Measurements from ENCODE around the gene KCNK17. TPM values are rescaled to one million over a fixed set of nuclear protein-coding genes. Genes with fewer than 3 reads are reported as not detected.

Gene KCNK17
- total RNA-seq, 1 experiment from 2014 or later = not detected

DNA sequence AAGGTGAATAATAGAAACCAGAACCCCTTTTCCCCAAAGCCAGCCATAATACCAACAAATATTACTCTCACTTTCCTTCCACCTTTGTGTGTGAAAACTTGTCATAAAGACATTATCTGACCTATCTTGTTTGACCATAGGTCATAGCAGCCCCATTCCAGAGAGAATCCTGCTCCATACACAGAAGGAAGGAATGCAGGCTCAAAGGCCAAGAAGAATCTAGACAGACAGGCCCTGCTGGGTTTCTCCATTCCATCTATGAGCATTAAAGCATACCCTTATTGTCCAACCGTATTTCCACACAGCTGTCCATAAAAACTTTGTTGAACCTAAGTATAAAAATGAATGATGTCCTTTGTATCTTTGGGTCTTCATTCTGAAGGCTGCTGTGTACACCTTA, 44.3 kb downstream of the KCNK17 start:
- no peak overlapping the region for H3K27ac Mint-ChIP-seq (ENCODE audit: low read depth, unreplicated experiment)
- intact Hi-C loops (cut with micrococcal nuclease) = no loop called here
- POLR2A ChIA-PET = no interaction called here

DNA sequence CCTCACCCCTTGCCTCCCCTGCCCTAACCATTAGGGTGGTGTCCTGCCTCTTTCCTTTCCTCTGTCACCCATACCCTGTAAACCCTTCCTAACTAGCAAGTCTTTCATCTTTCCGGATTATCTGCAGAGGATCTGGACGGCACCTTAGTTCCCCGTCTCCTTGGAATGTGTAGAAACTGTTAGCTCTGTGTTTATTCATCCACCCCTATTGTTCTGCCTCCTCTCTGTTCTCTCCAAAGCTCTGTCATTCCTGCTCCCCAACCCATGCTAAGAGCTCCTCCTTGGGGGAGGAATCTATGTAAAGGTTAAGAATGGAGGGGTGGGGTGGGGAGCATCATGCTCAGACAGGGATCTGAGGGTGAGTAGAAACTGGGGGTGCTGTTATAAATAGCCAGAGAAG, 45.5 kb downstream of the KCNK17 start:
- ChIA-PET POLR2A (no interaction called here), CTCF (interaction anchor here (1.4 kb wide), 1 partner anchor 103 kb away, joined by 3 read pairs; no protein-coding TSS in a partner anchor)
- H3K27me3 Mint-ChIP-seq (ENCODE audit: insufficient read depth, unreplicated experiment) = no peaks in the 10 kb centered on the region
- H3K9me3 Mint-ChIP-seq (ENCODE audit: unreplicated experiment) = no peaks in the 10 kb centered on the region
- H3K4me3 Mint-ChIP-seq (ENCODE audit: unreplicated experiment) = no peak overlapping the region
- H3K27ac Mint-ChIP-seq (ENCODE audit: low read depth, unreplicated experiment) = no peak overlapping the region
- DNase-seq (ENCODE audit: unreplicated experiment) = no peak
- H3K4me1 Mint-ChIP-seq (ENCODE audit: insufficient read depth, unreplicated experiment) = no peaks in the 10 kb centered on the region
- TF ChIP-seq, protein P1, sequence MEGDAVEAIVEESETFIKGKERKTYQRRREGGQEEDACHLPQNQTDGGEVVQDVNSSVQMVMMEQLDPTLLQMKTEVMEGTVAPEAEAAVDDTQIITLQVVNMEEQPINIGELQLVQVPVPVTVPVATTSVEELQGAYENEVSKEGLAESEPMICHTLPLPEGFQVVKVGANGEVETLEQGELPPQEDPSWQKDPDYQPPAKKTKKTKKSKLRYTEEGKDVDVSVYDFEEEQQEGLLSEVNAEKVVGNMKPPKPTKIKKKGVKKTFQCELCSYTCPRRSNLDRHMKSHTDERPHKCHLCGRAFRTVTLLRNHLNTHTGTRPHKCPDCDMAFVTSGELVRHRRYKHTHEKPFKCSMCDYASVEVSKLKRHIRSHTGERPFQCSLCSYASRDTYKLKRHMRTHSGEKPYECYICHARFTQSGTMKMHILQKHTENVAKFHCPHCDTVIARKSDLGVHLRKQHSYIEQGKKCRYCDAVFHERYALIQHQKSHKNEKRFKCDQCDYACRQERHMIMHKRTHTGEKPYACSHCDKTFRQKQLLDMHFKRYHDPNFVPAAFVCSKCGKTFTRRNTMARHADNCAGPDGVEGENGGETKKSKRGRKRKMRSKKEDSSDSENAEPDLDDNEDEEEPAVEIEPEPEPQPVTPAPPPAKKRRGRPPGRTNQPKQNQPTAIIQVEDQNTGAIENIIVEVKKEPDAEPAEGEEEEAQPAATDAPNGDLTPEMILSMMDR (IDR thresholded peaks at IDR 0.05; ENCODE audit: unreplicated experiment) = no peak
- BruUV-seq (replicated peaks) = no TSS peak
- intact Hi-C loops (cut with micrococcal nuclease) = no loop called here
- no peaks in the 10 kb centered on the region for H3K36me3 Mint-ChIP-seq (ENCODE audit: insufficient read depth, unreplicated experiment)

More for the DNA sequence above, 44.3 kb downstream of the KCNK17 start:
- BruUV-seq (replicated peaks) = no TSS peak
- Mint-ChIP-seq H3K9me3 (ENCODE audit: unreplicated experiment) (no peaks in the 10 kb centered on the region), H3K4me1 (ENCODE audit: insufficient read depth, unreplicated experiment) (no peaks in the 10 kb centered on the region), H3K27me3 (ENCODE audit: insufficient read depth, unreplicated experiment) (no peaks in the 10 kb centered on the region), H3K36me3 (ENCODE audit: insufficient read depth, unreplicated experiment) (no peaks in the 10 kb centered on the region), H3K4me3 (ENCODE audit: unreplicated experiment) (no peak overlapping the region)
- DNase-seq (ENCODE audit: unreplicated experiment) = no peak
- TF ChIP-seq, protein P1 (IDR thresholded peaks at IDR 0.05; ENCODE audit: unreplicated experiment) = no peak
- CTCF ChIA-PET = no interaction called here

DNA sequence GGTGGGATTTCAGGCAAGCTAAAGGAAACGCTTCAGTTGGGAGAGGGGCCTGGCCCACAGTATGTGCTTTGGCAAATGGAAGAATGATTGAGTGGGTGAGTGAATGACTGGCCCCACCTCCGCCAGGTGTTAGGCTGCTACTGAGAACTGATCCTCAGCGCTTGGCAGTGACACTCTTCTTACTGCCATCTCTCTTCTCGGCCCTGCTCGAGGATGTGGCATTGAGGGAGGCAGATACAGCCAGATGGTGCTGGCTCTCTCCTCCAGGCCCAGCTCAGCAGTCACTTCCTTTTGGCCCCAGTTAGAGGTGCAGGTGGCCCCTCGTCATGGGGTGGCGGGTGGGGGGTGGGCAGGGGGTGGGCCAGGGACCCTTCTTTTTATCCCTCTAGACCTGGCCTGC, 46.0 kb downstream of the KCNK17 start:
- intact Hi-C loops (cut with micrococcal nuclease) = no loop called here
- CTCF ChIA-PET = interaction anchor here (0.8 to 1.4 kb wide), 2 partner anchors 42 to 102 kb away, joined by 3 to 4 read pairs; no protein-coding TSS in a partner anchor
- H3K36me3 Mint-ChIP-seq (ENCODE audit: insufficient read depth, unreplicated experiment) = no peaks in the 10 kb centered on the region
- no peaks in the 10 kb centered on the region for H3K9me3 Mint-ChIP-seq (ENCODE audit: unreplicated experiment)
- no TSS peak for BruUV-seq (replicated peaks)
- TF ChIP-seq, protein P1 (IDR thresholded peaks at IDR 0.05; ENCODE audit: unreplicated experiment) = no peak
- H3K27ac Mint-ChIP-seq (ENCODE audit: low read depth, unreplicated experiment) = no peak overlapping the region
- H3K4me3 Mint-ChIP-seq (ENCODE audit: unreplicated experiment) = no peak overlapping the region
- DNase-seq (ENCODE audit: unreplicated experiment) = no peak
- H3K4me1 Mint-ChIP-seq (ENCODE audit: insufficient read depth, unreplicated experiment) = no peaks in the 10 kb centered on the region
- POLR2A ChIA-PET = no interaction called here
- no peaks in the 10 kb centered on the region for H3K27me3 Mint-ChIP-seq (ENCODE audit: insufficient read depth, unreplicated experiment)

DNA sequence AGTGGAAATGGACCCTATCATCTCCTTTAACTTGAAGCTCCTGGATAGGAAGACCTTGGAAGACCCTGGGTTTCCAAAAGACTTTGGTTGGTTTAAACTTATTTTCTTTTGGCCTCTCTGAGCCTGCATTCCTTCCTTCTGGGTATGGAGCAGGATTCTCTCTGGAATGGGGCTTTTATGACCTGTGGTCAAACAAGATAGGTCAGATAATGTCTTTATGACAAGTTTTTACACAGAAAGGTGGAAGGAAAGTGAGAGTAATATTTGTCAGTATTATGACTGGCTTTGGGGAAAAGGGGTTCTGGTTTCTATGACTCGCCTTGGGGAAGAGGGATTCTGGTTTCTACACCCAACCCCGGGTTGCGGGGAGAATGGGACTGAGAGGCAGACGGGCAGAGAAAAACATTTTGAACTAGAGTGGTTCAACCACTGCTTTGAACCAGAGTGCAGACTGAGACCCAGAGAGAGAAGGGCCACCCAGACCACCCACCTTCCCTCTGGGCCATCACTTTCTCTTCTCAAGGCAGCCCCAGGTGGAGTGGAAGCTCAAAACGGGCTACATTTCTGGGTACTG, 47.4 kb downstream of the KCNK17 start:
- Mint-ChIP-seq H3K4me1 (ENCODE audit: insufficient read depth, unreplicated experiment) (no peaks in the 10 kb centered on the region), H3K9me3 (ENCODE audit: unreplicated experiment) (no peaks in the 10 kb centered on the region), H3K27me3 (ENCODE audit: insufficient read depth, unreplicated experiment) (no peaks in the 10 kb centered on the region), H3K27ac (ENCODE audit: low read depth, unreplicated experiment) (no peak overlapping the region), H3K36me3 (ENCODE audit: insufficient read depth, unreplicated experiment) (no peaks in the 10 kb centered on the region), H3K4me3 (ENCODE audit: unreplicated experiment) (no peak overlapping the region)
- no TSS peak for BruUV-seq (replicated peaks)
- intact Hi-C loops (cut with micrococcal nuclease) = no loop called here
- POLR2A ChIA-PET = no interaction called here
- TF ChIP-seq, protein P1 (IDR thresholded peaks at IDR 0.05; ENCODE audit: unreplicated experiment) = no peak
- DNase-seq (ENCODE audit: unreplicated experiment) = no peak
- CTCF ChIA-PET = no interaction called here
